Left kidney (tissue), 2 donors: ENCODE data around the gene MSN. TPM values are rescaled to one million over a fixed set of nuclear protein-coding genes. Genes with fewer than 3 reads are reported as not detected.
"Not testable (repeated sequence)": the region's sequence is repeated elsewhere in the genome, so short reads cannot be mapped to it uniquely, and the experiment has no call there.

Source experiments
- DNase-seq: peaks from one replicate; pipeline ENCODE4 v3.0.0-alpha.2; 2013
- polyA plus RNA-seq: library from polyadenylated mRNA; unstranded; fragments of 120-200 nt; gene quantifications from one replicate; pipeline ENCODE4 v1.2.1, GENCODE V29; 2013; ENCODE audit not compliant: insufficient read length

Gene MSN
- polyA plus RNA-seq, 1 donor, result 227 TPM

DNA sequence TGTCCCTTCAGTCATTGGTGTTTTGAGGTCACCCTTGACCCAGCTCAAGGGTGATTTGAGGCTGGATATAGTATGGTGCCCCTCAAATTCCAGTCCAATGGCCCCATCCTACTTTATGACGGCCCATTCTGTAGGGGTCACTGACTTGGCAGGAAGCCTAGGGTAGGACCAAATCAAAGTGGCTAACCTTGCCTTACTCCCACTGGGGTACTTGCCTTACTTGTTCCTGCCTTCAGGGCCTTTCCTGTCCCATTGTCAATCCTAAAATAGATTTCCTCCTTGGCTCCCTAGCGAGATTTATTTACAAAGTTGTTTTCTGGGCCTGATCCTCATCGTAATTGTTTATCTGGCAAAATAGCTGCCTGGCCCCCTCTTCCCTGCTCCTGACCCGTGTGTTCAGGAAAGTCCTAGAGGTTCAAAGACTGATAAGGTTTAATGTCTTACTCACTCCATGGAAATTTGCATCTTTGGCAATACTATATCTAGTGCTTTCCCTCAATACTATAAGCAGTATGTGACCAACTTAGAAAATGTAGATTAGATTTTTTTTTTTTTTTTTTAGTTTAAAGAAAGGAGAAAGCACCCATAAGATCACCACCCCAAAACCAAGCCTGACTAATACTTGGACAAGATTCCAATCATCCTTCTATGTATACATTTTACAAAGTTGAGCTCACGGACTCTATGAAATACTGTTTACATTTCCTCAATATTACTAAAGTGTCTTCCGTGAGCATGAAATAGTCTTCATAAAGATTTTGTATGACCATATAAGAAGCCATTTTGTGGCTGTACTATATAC, 44.8 kb downstream of the MSN start:
- no peak for DNase-seq

DNA sequence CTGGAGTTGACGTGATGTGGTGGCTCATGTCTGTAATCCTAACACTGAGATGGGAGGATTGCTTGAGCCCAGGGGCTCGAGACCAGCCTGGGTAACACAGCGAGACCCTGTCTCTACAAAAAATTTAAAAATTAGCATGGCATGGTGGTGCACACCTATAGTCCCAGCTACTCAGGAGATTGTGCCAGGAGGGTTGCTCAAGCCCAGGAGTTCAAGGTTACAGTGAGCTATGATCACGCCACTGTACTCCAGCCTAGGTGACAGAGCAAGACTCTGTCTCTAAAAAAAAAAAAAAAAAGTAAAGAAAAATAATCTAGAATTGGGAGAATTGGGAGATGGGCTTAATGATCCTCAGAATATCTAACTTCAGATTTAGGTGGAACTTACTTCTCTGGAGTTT, 51.1 kb downstream of the MSN start:
- no peak for DNase-seq

- DNase-seq, result no peak
Observed at GRCh38 chrX:65720381-65720964, 53.0 kb downstream of the MSN start.

DNA sequence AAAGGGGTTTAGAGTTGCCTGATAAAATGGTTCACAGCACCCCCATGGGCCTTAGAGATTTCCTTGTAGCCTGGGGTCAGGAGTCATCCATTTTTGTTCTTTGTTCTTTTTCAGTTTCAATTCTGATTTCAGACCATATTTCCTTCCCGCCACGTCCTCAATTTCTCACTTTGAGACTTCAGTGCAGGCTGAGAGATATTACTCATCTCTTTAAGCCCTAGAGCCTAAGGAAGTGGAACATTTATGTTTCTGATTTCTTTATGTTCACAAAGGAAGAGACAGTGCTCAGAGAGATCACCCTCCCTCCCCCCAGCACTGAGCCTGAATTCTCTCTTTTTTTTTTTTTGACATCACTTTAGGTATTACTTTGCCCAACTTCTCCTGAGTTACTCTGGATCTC, 56.3 kb downstream of the MSN start:
- DNase-seq, result no peak

DNA sequence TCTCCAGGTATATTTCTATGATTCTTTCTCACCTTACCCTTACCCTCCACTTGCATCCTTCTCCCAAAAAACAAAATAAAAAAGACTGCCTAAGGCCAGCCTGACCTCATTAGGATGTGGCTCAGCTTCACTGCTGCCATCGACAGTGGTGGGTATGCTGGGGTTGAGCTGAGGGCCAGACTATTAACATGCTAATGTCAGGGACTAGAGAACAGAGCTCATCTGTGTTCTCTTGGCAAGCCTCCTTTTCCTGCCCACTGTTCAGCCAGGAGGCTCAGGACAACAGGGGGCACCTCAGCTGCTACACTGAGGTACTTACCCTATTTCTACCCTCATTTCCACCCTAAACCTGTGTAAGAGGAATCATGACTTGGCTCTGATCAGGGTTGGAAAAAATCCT, 59.3 kb downstream of the MSN start:
- no peak for DNase-seq

- DNase-seq, result no peak
Observed at GRCh38 chrX:65731684-65732289, 64.3 kb downstream of the MSN start.

DNA sequence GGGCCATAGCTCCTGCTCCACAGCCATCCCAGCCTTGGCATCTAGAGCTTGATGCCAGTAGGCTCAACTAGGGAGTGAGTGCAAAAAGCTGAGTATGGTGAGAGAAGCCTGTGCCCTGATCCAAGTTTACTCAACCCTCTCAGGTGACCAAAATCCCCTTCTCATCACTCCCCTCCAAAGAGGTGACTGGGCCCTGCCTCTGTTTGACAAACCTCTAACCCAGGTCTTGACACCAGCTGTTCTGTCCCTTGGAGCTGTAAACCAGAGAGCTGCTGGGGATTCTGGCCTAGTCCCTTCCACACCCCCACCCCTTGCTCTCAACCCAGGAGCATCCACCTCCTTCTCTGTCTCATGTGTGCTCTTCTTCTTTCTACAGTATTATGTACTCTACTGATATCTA, 73.5 kb downstream of the MSN start:
- DNase-seq, result no peak

DNA sequence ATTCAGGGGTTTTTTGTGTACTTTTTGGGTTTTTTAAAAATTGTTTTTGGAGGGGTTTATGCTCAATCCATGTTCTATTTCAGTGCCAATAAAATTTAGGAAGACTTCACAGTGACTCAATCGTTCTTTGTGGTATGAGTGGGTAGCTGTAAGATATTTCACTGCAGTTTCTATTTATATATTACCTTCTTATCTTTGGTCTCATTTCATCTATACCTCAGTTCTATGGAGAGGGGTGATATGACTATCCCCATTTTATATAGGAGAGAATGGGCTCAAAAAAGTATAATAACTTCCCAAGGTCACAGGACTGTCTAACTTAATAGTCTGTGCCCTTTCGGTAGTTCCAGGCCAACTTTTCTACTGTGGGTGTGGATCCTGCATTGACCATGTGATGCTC, 74.4 kb downstream of the MSN start:
- DNase-seq, result no peak

DNA sequence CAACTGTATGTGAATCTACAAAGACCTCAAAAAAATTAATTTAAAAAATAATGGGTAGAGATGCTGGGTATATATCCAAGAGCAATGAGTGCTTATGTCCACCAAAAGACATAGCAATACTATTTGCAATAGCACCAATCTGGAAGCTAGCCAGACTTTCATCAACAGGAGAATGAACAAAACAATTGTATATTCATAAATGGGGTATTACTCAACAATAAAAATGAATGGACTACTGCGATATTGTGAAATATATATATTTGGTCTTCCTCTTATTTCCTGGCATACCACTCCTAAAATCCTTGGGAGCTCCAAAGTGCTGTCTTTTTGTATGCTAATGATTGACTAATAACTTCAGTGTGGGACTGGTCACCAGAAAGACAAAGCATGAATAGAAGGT, 77.5 kb downstream of the MSN start:
- DNase-seq, result no peak

- DNase-seq, result no peak
Observed at GRCh38 chrX:65745427-65745826, 78.0 kb downstream of the MSN start.

GRCh38 chrX:65745992-65746391, 78.5 kb downstream of the MSN start:
- peak; percentile 3 for DNase-seq

DNA sequence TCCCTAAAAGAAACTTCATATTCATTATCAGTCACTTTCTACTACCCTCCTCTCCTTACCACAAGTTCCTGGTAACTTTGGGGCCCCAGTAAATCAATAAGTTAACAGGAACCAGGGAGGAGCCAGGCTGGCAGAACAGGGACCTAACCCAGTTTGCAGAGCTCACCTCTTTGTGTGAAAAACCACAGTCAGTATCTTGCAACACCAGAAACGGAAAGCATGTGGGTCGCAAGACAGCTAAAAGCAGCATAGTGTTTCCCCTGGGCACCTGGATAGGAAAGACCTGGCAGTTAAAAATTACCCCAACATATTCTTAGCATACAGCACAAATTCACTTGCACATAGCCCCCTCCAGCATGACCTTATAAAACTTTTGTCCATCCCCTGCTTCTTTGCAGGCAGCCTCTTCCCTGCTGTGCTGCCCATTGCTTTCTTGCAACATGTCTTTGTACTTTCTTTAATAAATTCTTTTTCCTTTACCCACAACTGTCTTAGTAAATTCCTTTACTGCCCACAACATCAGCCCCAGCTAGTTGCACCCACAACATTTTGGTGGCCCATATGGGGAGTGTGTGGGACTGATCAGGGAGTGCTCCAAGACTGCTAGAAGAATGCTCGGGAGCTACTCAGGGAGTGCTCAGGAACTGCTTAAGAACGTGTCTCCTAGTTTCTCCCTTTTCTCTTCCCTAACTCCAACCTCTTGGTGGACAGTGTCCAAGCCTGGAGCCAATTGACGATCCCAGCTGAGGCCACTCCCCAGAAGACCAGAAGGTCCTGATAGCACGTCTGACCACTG, 83.4 kb downstream of the MSN start:
- no peak for DNase-seq

DNA sequence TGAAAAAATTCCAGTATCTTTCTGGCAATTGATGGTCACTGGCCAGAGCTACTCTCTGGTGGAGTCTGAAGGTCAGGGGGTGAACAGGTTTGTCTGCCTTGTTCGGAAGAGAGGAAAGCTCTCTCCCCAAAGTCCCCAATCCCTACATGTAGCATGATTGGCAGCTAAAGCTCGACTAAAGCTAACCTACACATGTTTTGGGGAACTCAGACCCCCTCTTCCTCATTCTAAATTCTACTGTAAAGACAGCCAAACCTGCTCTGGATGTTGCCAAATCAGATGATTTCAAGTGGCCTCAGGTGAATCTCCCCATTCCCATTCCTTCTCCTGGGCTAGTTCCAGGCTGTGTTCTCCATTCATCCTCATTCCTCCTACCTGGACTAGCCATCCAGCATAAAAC, 84.1 kb downstream of the MSN start:
- DNase-seq, result no peak

- no peak for DNase-seq
Observed at GRCh38 chrX:65752294-65752693, 84.8 kb downstream of the MSN start.

DNA sequence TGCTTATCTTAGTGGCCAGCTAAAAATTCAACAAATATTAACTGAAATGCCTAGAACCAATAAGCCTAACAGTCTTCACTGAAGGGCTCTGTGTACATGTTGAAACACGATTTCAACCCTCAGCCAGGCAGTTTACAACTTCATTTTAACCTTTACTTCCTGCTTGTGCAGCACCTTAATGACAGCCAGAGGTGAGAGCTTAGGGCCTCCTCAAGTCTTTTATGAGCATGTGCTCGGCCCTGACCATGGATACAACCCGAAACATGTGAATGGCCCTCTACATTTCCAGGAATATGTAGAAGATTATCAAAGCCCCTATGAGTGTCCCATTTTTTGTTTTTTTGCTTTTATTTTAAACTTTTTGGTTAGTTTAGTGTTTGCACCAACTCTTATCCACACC, 88.3 kb downstream of the MSN start:
- DNase-seq, result no peak

DNA sequence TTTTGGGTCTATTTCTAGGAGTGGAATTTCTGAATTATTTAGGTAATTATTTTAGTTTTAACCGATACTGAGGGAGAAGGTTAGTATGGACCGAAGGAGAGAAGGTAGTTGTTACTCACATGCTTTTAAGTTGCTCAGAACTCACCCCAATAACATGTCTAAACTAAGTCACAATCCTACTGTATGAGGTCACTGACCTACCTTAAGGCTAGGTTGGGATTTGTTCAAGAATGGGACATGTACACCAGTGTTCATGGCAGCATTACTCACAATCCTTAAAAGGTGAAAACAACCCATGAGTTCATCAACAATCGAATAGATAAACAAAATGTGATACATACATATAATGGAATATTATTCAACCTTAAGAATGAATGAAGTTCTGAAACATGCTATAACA, 90.5 kb downstream of the MSN start:
- DNase-seq, result no peak

- DNase-seq, result no peak
Observed at GRCh38 chrX:65758505-65758904, 91.1 kb downstream of the MSN start.

DNA sequence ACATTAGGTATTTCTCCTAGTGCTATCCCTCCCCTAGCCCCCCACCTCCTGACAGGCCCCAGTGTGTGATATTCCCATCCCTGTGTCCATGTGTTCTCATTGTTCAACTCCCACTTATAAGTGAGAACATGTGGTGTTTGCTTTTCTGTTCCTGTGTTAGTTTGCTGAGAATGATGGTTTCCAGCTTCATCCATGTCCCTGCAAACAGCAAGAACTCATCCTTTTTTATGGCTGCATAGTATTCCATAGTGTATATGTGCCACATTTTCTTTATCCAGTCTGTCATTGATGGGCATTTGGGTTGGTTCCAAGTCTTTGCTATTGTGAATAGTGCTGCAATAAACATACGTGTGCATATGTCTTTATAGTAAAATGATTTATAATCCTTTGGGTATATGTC, 92.1 kb downstream of the MSN start:
- DNase-seq, result not testable (repeated sequence)

DNA sequence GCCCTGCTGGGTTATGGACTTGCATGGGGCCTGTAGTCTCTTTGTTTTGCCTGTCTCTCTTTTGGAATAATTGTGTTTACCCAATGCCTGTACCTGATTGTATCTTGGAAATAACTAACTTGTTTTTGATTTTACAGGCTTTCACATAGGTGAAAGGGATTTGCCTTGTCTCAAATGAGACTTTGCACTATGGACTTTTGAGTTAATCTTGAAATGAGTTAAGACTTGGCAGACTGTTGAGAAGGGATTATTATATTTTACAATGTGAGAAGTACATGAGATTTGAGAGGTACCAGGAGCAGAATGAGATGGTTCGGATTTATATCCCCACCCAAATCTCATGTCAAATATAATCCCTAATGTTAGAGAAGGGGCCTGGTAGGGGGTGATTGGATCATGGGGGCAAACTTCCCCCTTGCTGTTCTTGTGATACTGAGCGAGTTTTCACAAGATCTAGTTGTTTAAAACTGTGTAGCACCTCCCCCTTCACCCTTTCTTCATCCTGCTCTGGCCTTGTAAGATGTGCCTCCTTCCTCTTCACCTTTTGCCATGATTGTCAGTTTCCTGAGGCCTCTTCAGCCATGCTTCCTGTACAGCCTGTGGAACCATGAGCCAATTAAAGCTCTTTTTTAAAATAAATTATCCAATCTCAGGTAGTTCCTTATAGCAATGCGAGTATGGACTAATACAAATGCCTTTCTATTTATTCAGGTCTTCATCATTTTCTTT, 102.3 kb downstream of the MSN start:
- no peak for DNase-seq

DNA sequence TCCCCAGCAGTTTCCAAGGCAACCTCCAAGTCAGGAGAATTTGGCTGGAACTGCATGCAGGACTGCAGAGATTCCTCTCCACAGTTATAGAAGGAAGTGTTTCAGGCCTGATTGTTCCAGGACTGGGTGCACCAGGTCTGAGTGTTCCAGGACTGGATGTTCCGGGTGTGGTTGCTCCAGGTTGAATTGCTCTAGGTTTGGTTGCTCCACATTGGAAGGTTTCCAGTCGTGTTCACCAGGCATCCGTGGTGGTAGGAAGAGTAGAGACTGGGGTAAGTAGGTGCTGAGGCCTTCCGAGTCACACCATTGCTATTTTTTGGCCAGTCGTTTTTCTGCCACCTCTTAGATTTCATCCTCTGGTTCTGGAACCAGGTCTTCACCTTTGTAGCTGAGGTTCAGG, 105.4 kb downstream of the MSN start:
- no peak for DNase-seq

GRCh38 chrX:65781845-65782244, 114.4 kb downstream of the MSN start:
- no peak for DNase-seq

- DNase-seq, result no peak
Observed at GRCh38 chrX:65783746-65784145, 116.3 kb downstream of the MSN start.
